CD4-positive, alpha-beta T cell treated with Interleukin-6 at 100 ng/mL for 8 hours (primary cell): ENCODE measurements around the gene ELOVL6.
"Not testable (repeated sequence)": the region's sequence is repeated elsewhere in the genome, so short reads cannot be mapped to it uniquely, and the experiment has no call there.

Experiments used
- DNase-seq: peaks from one replicate; pipeline ENCODE4 v3.0.0-alpha.2; 2020; ENCODE audit warnings: mixed read lengths, low spot score

ELOVL6 gene

DNA sequence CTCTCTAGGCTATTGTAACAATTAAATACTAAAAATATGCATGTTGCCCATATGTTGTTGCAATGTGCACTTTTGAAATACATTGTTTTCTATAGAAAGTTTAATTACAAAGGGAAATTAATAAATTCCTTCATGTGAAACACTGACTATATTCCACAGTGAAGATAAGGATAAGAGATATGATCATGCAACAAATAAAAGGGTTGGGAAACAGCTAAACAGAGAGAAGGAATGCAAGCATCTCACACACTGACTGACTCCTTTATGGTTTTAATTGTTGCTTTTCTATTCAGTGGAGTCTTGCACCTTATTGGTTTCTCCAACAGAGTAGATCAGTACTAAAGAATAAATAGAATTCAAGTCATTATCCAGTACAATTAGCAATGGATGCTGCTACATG lies 37.8 kb downstream of the ELOVL6 start:
- DNase-seq, result no peak

- no peak for DNase-seq
Observed at GRCh38 chr4:110159541-110159940, 38.9 kb downstream of the ELOVL6 start.

GRCh38 chr4:110157580-110157979 lies 40.8 kb downstream of the ELOVL6 start:
- no peak for DNase-seq

- not testable (repeated sequence) for DNase-seq
Observed at GRCh38 chr4:110157166-110157565, 41.2 kb downstream of the ELOVL6 start.

GRCh38 chr4:110156442-110156841 lies 42.0 kb downstream of the ELOVL6 start:
- DNase-seq, result no peak

- DNase-seq, result no peak
Observed at GRCh38 chr4:110155654-110156053, 42.8 kb downstream of the ELOVL6 start.

DNA sequence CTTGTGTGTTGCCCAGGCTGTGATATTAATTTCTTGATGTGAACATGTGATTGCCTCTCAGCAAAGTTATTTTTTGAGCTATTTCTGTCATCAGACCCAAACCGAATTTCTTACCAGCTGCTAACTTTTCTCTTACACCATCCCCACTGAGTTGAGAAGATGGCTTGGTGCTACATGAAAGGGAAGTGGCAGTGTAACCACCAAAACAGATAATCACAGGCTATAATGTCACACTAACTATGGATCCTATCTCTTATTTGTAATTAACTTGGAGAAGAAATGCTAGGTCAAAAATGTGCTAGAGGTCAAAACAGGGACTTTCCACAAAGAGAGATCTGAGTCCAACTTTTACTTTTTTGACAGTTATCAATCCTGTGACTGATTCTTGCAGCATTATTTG lies 43.8 kb downstream of the ELOVL6 start:
- no peak for DNase-seq

DNA sequence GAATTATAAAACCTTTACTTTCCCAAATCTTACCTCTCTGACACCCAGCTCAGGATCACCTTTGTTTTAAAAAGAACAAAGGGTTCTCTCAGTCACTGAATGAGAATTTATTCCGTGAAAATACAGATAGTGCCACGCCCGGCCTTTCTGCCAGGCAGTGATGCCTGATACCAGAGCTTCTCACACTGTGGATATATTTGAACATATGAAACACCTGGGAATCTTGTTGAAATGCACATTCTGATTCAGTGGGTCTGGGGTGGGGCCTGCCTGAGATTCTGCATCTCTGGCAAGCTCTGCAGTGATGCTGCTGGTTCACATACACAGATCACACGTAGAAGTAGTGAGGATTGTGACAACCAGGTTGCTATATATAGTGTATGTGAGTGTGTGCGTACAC lies 46.0 kb downstream of the ELOVL6 start:
- no peak for DNase-seq

DNA sequence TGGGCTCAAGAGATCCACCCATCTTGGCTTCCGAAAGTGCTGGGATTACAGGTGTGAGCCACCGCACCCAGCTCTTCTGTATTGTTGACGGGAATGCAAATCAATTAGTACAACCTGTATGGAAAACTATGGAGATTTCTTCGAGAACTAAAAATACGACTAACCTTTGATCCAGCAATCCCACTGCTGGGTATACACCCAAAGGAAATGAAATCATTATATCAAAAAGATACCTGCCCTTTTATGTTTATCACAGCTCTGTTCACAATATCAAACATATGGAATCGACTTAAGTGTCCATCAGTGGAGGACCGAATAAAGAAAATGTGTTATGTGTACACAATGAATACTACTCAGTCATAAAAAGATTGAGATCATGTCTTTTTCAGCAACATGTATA lies 49.3 kb downstream of the ELOVL6 start:
- no peak for DNase-seq

DNA sequence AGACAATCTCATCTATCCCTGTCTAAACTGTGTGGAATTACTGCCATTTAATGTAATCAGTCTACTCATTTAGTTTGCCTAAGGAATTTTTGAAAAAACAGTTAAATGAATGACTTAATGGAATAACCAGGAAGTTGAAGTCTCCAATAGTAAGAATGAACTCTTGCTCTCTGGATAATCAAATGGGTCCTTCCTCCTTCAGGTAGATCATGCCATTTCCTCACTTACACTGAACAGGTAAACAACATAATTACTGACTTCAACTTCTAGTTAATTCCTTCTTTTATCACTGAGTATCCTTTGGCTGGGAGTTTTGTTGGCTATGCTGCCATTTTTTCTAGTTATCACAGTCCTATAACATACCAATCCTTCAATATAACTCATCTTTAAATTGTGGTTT lies 56.0 kb downstream of the ELOVL6 start:
- DNase-seq, result no peak

DNA sequence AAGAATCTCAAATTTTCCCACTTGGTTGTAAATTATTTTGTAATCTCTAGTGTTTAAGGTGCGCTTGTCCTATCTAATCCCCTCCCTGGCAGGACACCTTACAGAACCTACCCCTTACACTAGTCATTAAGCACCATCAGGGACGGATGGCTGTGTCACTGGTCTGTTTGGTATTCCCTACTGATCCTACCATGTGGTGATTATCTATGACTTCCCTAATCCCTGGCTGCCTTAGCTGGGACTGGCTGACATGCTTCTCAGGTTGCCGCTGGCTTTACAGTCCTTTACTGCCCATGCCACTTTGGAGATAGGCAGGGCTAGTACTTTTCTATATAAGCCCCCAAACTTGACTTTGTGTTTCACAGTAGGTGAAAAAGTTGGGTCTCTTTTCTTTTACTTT lies 58.6 kb downstream of the ELOVL6 start:
- DNase-seq, result no peak

GRCh38 chr4:110139111-110139510 lies 59.3 kb downstream of the ELOVL6 start:
- no peak for DNase-seq

- DNase-seq, result no peak
Observed at GRCh38 chr4:110138551-110138950, 59.9 kb downstream of the ELOVL6 start.

DNA sequence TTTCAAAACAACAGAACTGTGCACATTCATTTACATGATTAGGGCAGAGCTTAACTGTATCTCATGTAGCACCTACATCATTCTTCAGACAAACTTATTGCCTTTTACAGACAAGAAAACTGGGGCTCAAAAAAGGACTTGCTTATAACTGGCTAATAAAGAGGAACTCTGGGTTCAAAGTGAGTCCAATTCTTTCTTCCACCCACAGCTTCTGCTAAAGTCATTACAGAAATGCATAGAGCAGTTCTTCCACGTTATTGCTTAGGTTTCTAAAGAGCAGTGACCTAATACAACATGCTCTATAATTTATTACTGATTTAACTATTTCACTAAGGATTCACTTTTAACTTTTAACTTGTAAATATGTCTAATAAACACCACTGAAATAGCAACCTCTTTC lies 60.6 kb downstream of the ELOVL6 start:
- DNase-seq, result no peak

- no peak for DNase-seq
Observed at GRCh38 chr4:110135523-110135922, 62.9 kb downstream of the ELOVL6 start.

DNA sequence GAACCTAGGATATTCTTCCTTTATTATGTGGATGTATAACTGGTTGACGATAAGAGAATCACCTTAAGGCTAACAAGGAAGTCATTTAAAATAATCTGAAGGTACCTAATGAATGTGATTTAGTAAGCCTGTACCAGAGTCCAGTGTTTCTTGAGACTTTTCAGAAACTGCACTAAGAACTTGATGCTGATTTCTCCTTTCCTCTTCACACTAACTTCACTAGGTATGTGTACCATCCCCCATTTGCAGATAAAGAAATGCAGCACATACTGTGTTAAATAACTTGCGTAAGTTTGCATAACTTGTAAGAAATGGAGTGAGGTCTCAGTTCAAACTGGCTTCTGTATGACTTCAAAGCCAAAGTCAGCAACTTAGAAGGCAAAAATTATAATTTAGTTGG lies 63.3 kb downstream of the ELOVL6 start:
- DNase-seq, result no peak

DNA sequence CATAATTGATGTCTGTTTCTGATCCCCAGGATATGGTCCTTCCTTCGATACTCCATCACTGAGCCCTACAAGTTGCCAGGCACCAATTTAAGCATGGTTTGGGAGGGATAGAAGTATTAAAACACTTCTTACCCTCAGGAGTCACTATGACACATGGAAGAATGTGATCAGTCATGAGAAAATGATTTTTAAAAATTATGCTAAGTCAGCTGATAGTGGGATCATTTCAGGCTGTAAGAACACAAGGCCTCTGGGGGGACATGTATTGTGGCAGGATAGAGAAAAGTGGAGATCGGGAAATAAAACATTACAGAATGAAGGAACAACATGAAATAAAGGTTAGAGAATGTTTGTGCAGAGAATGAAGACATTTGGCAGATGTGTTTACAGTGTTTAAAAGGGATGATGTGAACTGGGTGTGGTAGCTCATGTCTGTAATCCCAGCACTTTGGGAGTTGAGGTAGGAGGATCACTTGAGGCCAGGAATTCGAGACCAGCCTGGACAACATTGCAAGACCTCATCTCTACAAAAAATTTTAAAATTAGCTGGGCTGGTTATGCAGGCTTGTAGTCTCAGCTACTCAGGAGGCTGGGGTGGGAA lies 64.0 kb downstream of the ELOVL6 start:
- DNase-seq, result no peak

GRCh38 chr4:110132816-110133719 lies 65.3 kb downstream of the ELOVL6 start:
- DNase-seq, result no peak

GRCh38 chr4:110131916-110132315 lies 66.5 kb downstream of the ELOVL6 start:
- DNase-seq, result no peak

DNA sequence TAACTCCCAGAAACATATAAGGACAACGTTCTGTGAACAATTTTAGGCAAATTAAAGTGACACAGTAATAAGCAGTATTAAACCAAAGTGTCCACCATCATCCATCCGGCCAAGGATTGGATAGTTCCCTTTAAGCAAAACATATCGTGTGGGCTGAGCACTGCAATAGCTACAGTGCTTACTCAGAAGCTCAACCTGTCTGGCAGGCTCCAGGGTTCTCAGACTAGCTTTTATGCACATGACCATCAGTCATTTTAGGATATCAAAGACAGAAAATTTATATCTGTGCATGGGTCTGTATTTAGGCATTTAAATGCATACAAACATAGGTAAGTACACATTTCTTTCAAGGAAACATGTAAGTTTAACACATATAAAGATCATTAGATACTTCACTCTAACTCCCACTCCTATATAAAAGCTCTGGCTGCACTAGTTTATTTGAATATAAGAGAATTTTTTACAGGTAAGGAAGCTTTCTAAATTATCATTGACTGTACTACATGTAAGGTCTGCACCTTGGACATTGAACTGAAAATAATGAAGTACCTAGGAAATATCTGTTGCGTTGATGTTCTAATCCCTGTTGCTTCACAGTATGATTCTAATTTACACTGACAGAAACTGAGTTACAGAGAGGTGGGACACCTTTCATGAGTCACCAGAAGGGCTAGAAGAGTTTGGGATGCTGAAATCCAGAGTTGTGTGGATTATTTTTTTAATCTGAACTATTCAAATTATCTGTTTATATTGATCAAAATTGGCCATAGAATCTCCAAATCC lies 67.6 kb downstream of the ELOVL6 start:
- no peak for DNase-seq

DNA sequence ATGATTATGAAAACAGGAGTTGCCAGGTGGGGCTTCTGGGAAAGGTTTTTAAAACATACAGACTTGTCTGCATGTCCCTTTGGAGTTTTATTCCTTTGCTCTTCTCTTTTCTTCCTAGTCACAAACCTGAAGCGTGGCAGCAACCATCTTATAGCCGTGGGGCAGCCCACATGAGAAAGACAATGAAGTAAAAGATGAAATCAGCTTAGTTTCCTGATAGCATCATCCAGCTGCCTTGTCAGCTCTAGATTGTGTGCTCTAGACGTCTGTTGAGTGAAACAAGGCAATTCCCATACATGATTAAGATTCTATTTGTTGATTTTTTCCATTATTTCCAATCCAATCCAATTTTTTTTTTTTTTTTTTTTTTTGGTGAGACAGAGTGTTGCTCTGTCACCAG lies 68.9 kb downstream of the ELOVL6 start:
- DNase-seq, result no peak

- no peak for DNase-seq
Observed at GRCh38 chr4:110128472-110128919, 69.9 kb downstream of the ELOVL6 start.

- DNase-seq, result no peak
Observed at GRCh38 chr4:110128029-110128428, 70.4 kb downstream of the ELOVL6 start.
